BE2C (cell line): ENCODE measurements around the gene KRTAP5-6.

Experiments
- DNase-seq: peaks from one replicate; pipeline ENCODE4 v3.0.0-alpha.2; 2020
- H3K27me3 ChIP-seq: fragments of 250-450 bp; sonication (Bioruptor Pico); 2 replicates; pipeline ENCODE4 v1.5.1; 2020; ENCODE audit warnings: mild to moderate bottlenecking
- H3K36me3 ChIP-seq: fragments of 250-450 bp; sonication (Bioruptor Pico); 2 replicates; pipeline ENCODE4 v1.5.1; 2020; ENCODE audit warnings: mild to moderate bottlenecking
- H3K4me1 ChIP-seq: fragments of 250-450 bp; sonication (Bioruptor Pico); 2 replicates; pipeline ENCODE4 v1.5.1; 2020
- H3K4me3 ChIP-seq: 2 replicates; pipeline ENCODE4 v1.5.1; 2011; ENCODE audit warnings: low read depth, low read length
- H3K9me3 ChIP-seq: fragments of 250-450 bp; sonication (Bioruptor Pico); 2 replicates; pipeline ENCODE4 v1.5.1; 2020
- TF ChIP-seq, protein P1 (sequence below): IDR thresholded peaks from 2 replicates; pipeline ENCODE4 v1.5.1; 2012; ENCODE audit warnings: mild to moderate bottlenecking, low read depth, low read length

KRTAP5-6 gene

GRCh38 chr11:1733009-1733715, 36.2 kb downstream of the KRTAP5-6 start:
- Histone ChIP-seq H3K9me3 (no peaks in the 10 kb centered on the region), H3K36me3 (no peaks in the 10 kb centered on the region), H3K27me3 (peaks cover 21% of the 10 kb centered on the region), H3K4me3 (no peak overlapping the region), H3K4me1 (no peaks in the 10 kb centered on the region)
- DNase-seq = no peak
- TF ChIP-seq, protein P1, sequence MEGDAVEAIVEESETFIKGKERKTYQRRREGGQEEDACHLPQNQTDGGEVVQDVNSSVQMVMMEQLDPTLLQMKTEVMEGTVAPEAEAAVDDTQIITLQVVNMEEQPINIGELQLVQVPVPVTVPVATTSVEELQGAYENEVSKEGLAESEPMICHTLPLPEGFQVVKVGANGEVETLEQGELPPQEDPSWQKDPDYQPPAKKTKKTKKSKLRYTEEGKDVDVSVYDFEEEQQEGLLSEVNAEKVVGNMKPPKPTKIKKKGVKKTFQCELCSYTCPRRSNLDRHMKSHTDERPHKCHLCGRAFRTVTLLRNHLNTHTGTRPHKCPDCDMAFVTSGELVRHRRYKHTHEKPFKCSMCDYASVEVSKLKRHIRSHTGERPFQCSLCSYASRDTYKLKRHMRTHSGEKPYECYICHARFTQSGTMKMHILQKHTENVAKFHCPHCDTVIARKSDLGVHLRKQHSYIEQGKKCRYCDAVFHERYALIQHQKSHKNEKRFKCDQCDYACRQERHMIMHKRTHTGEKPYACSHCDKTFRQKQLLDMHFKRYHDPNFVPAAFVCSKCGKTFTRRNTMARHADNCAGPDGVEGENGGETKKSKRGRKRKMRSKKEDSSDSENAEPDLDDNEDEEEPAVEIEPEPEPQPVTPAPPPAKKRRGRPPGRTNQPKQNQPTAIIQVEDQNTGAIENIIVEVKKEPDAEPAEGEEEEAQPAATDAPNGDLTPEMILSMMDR = no peak

- no peaks in the 10 kb centered on the region for H3K9me3 ChIP-seq
- DNase-seq = no peak
- peaks cover 21% of the 10 kb centered on the region for H3K27me3 ChIP-seq
- TF ChIP-seq, protein P1 = no peak
- no peaks in the 10 kb centered on the region for H3K36me3 ChIP-seq
- no peak overlapping the region for H3K4me3 ChIP-seq
- no peaks in the 10 kb centered on the region for H3K4me1 ChIP-seq
Measured at GRCh38 chr11:1733716-1734640, 37.0 kb downstream of the KRTAP5-6 start.

GRCh38 chr11:1734641-1735081, 37.7 kb downstream of the KRTAP5-6 start:
- Histone ChIP-seq H3K4me3 (no peak overlapping the region), H3K36me3 (no peaks in the 10 kb centered on the region), H3K4me1 (no peaks in the 10 kb centered on the region), H3K9me3 (no peaks in the 10 kb centered on the region), H3K27me3 (peaks cover 17% of the 10 kb centered on the region)
- DNase-seq = no peak
- TF ChIP-seq, protein P1 = no peak

DNA sequence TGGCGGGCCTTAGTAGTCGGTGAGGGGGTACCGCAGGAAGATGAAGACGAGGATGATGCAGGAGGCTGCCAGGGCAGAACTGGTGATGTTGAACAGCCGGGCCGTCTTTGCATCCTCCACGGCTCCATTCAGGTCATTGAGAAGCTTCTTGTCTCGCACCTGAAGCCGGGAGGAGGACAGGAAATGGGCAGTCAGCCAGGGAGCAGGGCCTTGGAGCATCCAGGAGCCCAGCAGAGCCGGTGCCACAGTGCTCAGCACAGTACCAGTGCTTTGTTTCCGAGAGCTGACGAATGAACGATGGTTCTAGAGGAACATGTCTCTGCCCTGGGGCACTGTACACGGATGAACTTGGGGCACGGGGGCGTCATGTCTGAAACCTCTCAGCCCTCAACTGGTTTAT, 38.3 kb downstream of the KRTAP5-6 start:
- TF ChIP-seq, protein P1 = no peak
- Histone ChIP-seq H3K4me3 (no peak overlapping the region), H3K9me3 (no peaks in the 10 kb centered on the region), H3K27me3 (peaks cover 12% of the 10 kb centered on the region), H3K4me1 (no peaks in the 10 kb centered on the region), H3K36me3 (no peaks in the 10 kb centered on the region)
- no peak for DNase-seq

GRCh38 chr11:1736447-1736992, 39.5 kb downstream of the KRTAP5-6 start:
- peaks cover 8% of the 10 kb centered on the region for H3K27me3 ChIP-seq
- H3K36me3 ChIP-seq = no peaks in the 10 kb centered on the region
- H3K4me1 ChIP-seq = no peaks in the 10 kb centered on the region
- no peak overlapping the region for H3K4me3 ChIP-seq
- no peaks in the 10 kb centered on the region for H3K9me3 ChIP-seq
- DNase-seq = no peak
- TF ChIP-seq, protein P1 = no peak
